Measurements from ENCODE around the gene NCKAP1.
A peak's percentile ranks its signal among the peaks of the same experiment; 100 is the strongest.
"Not testable (repeated sequence)": the region's sequence is repeated elsewhere in the genome, so short reads cannot be mapped to it uniquely, and the experiment has no call there.

Gene NCKAP1

GRCh38 chr2:183038341-183039300, at the start of gene NCKAP1:
Gene NCKAP1 (minus strand): TSS chr2:183038457. CDS start chr2:183038099, 358 bp downstream.
- ATAC-seq = peak; percentile 86 to 87

- ATAC-seq = no peak
Measured at GRCh38 chr2:183081911-183082310, 43.7 kb upstream of the NCKAP1 start.

- ATAC-seq = peak in 1 of 2 donors; percentile 20
Measured at GRCh38 chr2:183079139-183079775, 41.0 kb upstream of the NCKAP1 start.

- ATAC-seq = peak; percentile 84 to 91
Measured at GRCh38 chr2:183078464-183079138, 40.3 kb upstream of the NCKAP1 start, which contains the start of gene DUSP19. Gene DUSP19 (plus strand): TSS chr2:183078747. CDS start chr2:183078934, 187 bp downstream.

- ATAC-seq = peak in 1 of 2 donors; percentile 25
Measured at GRCh38 chr2:183078163-183078463, 39.9 kb upstream of the NCKAP1 start.

GRCh38 chr2:183072177-183072576, 33.9 kb upstream of the NCKAP1 start:
- ATAC-seq = no peak

- ATAC-seq = no peak
Measured at GRCh38 chr2:183070942-183071844, 32.9 kb upstream of the NCKAP1 start.

GRCh38 chr2:183069174-183069573, 30.9 kb upstream of the NCKAP1 start:
- no peak for ATAC-seq

GRCh38 chr2:183068561-183068960, 30.3 kb upstream of the NCKAP1 start:
- ATAC-seq = no peak

- ATAC-seq = no peak
Measured at GRCh38 chr2:183063083-183063482, 24.8 kb upstream of the NCKAP1 start.

GRCh38 chr2:183060571-183061231, 22.4 kb upstream of the NCKAP1 start:
- no peak for ATAC-seq

GRCh38 chr2:183059561-183059960, 21.3 kb upstream of the NCKAP1 start:
- peak in 1 of 2 donors; percentile 33 for ATAC-seq

- ATAC-seq = no peak
Measured at GRCh38 chr2:183057333-183057985, 19.2 kb upstream of the NCKAP1 start.

- ATAC-seq = no peak
Measured at GRCh38 chr2:183049420-183049819, 11.2 kb upstream of the NCKAP1 start.

GRCh38 chr2:183047486-183048125, 9.3 kb upstream of the NCKAP1 start:
- not testable (repeated sequence) for ATAC-seq

- not testable (repeated sequence) for ATAC-seq
Measured at GRCh38 chr2:183043580-183043979, 5.3 kb upstream of the NCKAP1 start.

- no peak for ATAC-seq
Measured at GRCh38 chr2:183040604-183041003, 2.3 kb upstream of the NCKAP1 start.

GRCh38 chr2:183037553-183038340, 510 bp downstream of the NCKAP1 start:
- ATAC-seq = peak; percentile 58 to 64

GRCh38 chr2:183037074-183037552, 1.1 kb downstream of the NCKAP1 start:
- no peak for ATAC-seq
